Measurements from ENCODE around the gene OTC. TPM values are rescaled to one million over a fixed set of nuclear protein-coding genes. Genes with fewer than 3 reads are reported as not detected.

Gene OTC
- total RNA-seq, 1 experiment from 2014 or later, result not detected

- peaks cover 74% of the 10 kb centered on the region for H3K27me3 Mint-ChIP-seq (ENCODE audit: insufficient read depth, unreplicated experiment)
- no peaks in the 10 kb centered on the region for H3K9me3 Mint-ChIP-seq (ENCODE audit: unreplicated experiment)
- H3K4me3 Mint-ChIP-seq (ENCODE audit: unreplicated experiment), result no peak overlapping the region
- H3K4me1 Mint-ChIP-seq (ENCODE audit: insufficient read depth, unreplicated experiment), result no peaks in the 10 kb centered on the region
- intact Hi-C loops (cut with micrococcal nuclease), result no loop called here
- no peak overlapping the region for H3K27ac Mint-ChIP-seq (ENCODE audit: low read depth, unreplicated experiment)
- no peak for TF ChIP-seq CTCF (IDR thresholded peaks at IDR 0.05; ENCODE audit: unreplicated experiment)
- no peaks in the 10 kb centered on the region for H3K36me3 Mint-ChIP-seq (ENCODE audit: insufficient read depth, unreplicated experiment)
- ChIA-PET POLR2A (no interaction called here), CTCF (no interaction called here)
- DNase-seq (ENCODE audit: unreplicated experiment), result peak; percentile 4
- BruUV-seq (replicated peaks), result no TSS peak
Measured at GRCh38 chrX:38409289-38409688, 56.9 kb downstream of the OTC start.

GRCh38 chrX:38426785-38427184, 74.4 kb downstream of the OTC start:
- ChIA-PET POLR2A (interaction anchor here (0.6 kb wide), 1 partner anchor 378 kb away, joined by 3 read pairs; no protein-coding TSS in a partner anchor), CTCF (no interaction called here)
- intact Hi-C loops (cut with micrococcal nuclease), result no loop called here
- no peaks in the 10 kb centered on the region for H3K36me3 Mint-ChIP-seq (ENCODE audit: insufficient read depth, unreplicated experiment)
- no peaks in the 10 kb centered on the region for H3K4me1 Mint-ChIP-seq (ENCODE audit: insufficient read depth, unreplicated experiment)
- TF ChIP-seq CTCF (IDR thresholded peaks at IDR 0.05; ENCODE audit: unreplicated experiment), result no peak
- no peak overlapping the region for H3K27ac Mint-ChIP-seq (ENCODE audit: low read depth, unreplicated experiment)
- DNase-seq (ENCODE audit: unreplicated experiment), result peak; percentile 51
- no TSS peak for BruUV-seq (replicated peaks)
- no peak overlapping the region for H3K4me3 Mint-ChIP-seq (ENCODE audit: unreplicated experiment)
- H3K9me3 Mint-ChIP-seq (ENCODE audit: unreplicated experiment), result no peaks in the 10 kb centered on the region
- H3K27me3 Mint-ChIP-seq (ENCODE audit: insufficient read depth, unreplicated experiment), result peaks cover 22% of the 10 kb centered on the region

- no peaks in the 10 kb centered on the region for H3K9me3 Mint-ChIP-seq (ENCODE audit: unreplicated experiment)
- H3K4me3 Mint-ChIP-seq (ENCODE audit: unreplicated experiment), result no peak overlapping the region
- H3K27ac Mint-ChIP-seq (ENCODE audit: low read depth, unreplicated experiment), result no peak overlapping the region
- ChIA-PET CTCF (no interaction called here), POLR2A (no interaction called here)
- no peak for TF ChIP-seq CTCF (IDR thresholded peaks at IDR 0.05; ENCODE audit: unreplicated experiment)
- DNase-seq (ENCODE audit: unreplicated experiment), result no peak
- no TSS peak for BruUV-seq (replicated peaks)
- no peaks in the 10 kb centered on the region for H3K36me3 Mint-ChIP-seq (ENCODE audit: insufficient read depth, unreplicated experiment)
- no peaks in the 10 kb centered on the region for H3K4me1 Mint-ChIP-seq (ENCODE audit: insufficient read depth, unreplicated experiment)
- intact Hi-C loops (cut with micrococcal nuclease), result no loop called here
- H3K27me3 Mint-ChIP-seq (ENCODE audit: insufficient read depth, unreplicated experiment), result peaks cover 51% of the 10 kb centered on the region
Measured at GRCh38 chrX:38431525-38431924, 79.1 kb downstream of the OTC start.

- ChIA-PET POLR2A (no interaction called here), CTCF (interaction anchor here (0.6 kb wide), 1 partner anchor 9 kb away, joined by 3 read pairs; no protein-coding TSS in a partner anchor)
- no peak overlapping the region for H3K27ac Mint-ChIP-seq (ENCODE audit: low read depth, unreplicated experiment)
- H3K4me3 Mint-ChIP-seq (ENCODE audit: unreplicated experiment), result no peak overlapping the region
- H3K9me3 Mint-ChIP-seq (ENCODE audit: unreplicated experiment), result no peaks in the 10 kb centered on the region
- no peaks in the 10 kb centered on the region for H3K36me3 Mint-ChIP-seq (ENCODE audit: insufficient read depth, unreplicated experiment)
- BruUV-seq (replicated peaks), result no TSS peak
- DNase-seq (ENCODE audit: unreplicated experiment), result no peak
- intact Hi-C loops (cut with micrococcal nuclease), result no loop called here
- H3K4me1 Mint-ChIP-seq (ENCODE audit: insufficient read depth, unreplicated experiment), result no peaks in the 10 kb centered on the region
- peaks cover 61% of the 10 kb centered on the region for H3K27me3 Mint-ChIP-seq (ENCODE audit: insufficient read depth, unreplicated experiment)
- TF ChIP-seq CTCF (IDR thresholded peaks at IDR 0.05; ENCODE audit: unreplicated experiment), result no peak
Measured at GRCh38 chrX:38435130-38435529, 82.7 kb downstream of the OTC start.
